GM18951 (cell line): Measurements from ENCODE around the gene SLAMF8.

Source experiments
- POLR2A ChIP-seq: IDR thresholded peaks from 4 replicates; pipeline ENCODE4 v1.6.1; 2011; ENCODE audit warnings: mild to moderate bottlenecking; ENCODE audit not compliant: insufficient read length, insufficient read depth; ENCODE audit errors: extremely low read depth
- in situ Hi-C: fragments of 300-500 bp; cut with MboI; formaldehyde crosslinking; loops from one replicate; pipeline ENCODE4 v1.12.0; 2022; ENCODE audit warnings: low sequenced_read_pairs, mixed read lengths, inconsistent platforms; ENCODE audit not compliant: unreplicated experiment

The SLAMF8 gene

GRCh38 chr1:159877695-159878444, 51.2 kb downstream of the SLAMF8 start:
- TF ChIP-seq POLR2A: no peak
- in situ Hi-C loops: loop anchor here (25.0 kb wide), 1 partner anchor 716 kb away; the partner anchor contains the start of gene CADM3

GRCh38 chr1:159879136-159879535, 52.5 kb downstream of the SLAMF8 start:
- no peak for TF ChIP-seq POLR2A
- in situ Hi-C loops: loop anchor here (25.0 kb wide), 1 partner anchor 717 kb away; the partner anchor contains the start of gene CADM3

DNA sequence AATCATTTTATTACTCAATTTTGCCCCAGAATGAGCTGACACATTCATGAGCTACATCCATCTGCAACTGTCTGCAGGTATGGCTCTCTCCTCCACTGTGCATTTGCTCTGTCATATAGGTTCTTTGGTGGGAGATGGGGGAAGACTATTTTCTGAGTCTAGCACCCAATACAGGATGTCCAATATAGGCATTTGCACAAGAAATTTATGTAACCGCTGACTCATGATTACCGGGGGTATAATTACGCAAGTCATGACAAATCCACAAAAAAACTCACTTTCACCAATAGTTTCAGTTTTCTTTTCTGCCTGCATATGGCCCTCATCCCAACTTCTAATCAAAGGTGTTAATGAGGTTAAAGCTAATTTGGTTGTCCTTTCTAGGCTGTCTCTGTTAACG, 53.3 kb downstream of the SLAMF8 start:
- in situ Hi-C loops: loop anchor here (25.0 kb wide), 1 partner anchor 718 kb away; the partner anchor contains the start of gene CADM3
- no peak for TF ChIP-seq POLR2A

GRCh38 chr1:159880430-159880829, 53.8 kb downstream of the SLAMF8 start:
- in situ Hi-C loops: loop anchor here (25.0 kb wide), 1 partner anchor 718 kb away; the partner anchor contains the start of gene CADM3
- no peak for TF ChIP-seq POLR2A

DNA sequence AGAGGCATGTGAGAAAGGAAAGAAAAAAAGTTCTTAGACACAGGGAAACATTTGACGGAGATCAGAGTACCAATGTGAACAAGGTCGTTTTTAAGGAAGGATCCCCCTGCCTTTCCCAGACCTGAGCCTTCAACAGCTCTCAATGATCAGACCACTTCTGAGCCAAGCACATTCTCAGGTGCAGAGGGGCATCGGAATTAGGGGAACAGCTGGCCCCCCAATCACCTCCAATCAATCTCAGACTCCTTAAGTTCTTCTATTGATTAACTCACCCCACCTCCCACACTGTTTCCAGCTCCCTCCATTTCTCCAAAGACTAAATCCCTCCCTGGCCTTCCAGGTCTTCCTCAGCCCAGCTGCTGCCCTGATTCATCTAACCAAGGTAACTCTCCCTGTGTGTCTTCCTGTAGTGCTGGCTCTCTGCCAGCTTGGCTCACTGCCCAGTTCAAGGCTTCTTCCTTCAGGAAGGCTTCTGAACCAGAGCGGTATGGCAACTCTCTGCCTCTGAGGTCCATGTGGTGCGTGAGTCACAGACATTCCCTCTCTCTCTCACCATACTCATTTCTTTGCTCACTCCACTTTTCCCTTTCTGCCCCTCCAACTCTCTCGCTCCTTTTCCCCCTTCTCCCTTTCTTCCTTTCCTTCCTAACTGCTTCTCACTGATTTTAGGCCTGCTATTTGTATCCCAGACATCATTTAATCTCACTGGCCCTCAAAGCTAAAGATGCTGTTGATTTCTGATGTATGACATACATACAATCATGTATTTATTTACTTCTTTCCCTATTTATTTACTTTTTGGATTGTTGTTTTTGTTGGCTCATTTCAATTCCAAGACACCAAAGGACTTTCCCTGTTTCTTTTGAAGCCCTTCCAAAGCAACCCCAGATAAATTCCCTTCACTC, 55.2 kb downstream of the SLAMF8 start:
- in situ Hi-C loops: loop anchor here (25.0 kb wide), 1 partner anchor 720 kb away; the partner anchor contains the start of gene CADM3
- TF ChIP-seq POLR2A: no peak

DNA sequence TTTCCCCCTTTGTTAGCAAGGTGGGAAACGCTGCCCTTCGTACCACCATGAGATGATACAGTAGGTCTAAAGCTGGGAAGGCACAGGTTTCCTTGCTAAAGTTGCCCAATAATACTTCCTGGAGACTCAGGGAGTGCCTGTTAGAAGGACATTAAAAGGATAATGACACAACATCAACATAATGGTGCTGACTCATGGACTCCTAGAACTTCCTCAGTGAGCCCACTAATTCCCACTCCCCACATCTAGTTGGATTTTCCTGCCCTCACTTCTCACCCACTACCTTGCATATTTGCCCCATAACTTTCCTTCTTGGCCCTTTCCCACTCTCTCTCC, 55.8 kb downstream of the SLAMF8 start:
- in situ Hi-C loops: loop anchor here (25.0 kb wide), 1 partner anchor 720 kb away; the partner anchor contains the start of gene CADM3
- no peak for TF ChIP-seq POLR2A

DNA sequence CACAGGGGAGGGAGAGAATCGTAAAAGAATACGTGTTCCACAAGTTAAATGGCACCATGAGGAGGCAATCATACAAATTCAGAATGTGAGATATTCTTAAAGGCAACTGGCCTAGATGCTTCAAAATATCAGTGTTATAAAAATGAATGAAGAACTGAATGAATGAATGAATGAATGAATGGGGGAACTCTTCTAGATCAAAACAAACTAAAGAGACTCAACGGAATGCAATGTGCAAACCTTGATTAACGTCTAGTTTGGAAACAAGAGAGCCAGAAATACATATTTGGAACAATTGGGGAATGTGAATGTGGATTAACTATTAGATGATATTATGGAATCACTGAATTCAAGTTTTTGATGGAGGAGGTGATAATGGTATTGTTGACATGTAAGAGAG, 56.5 kb downstream of the SLAMF8 start:
- in situ Hi-C loops: loop anchor here (25.0 kb wide), 1 partner anchor 721 kb away; the partner anchor contains the start of gene CADM3
- no peak for TF ChIP-seq POLR2A

GRCh38 chr1:159884296-159884695, 57.6 kb downstream of the SLAMF8 start:
- no peak for TF ChIP-seq POLR2A
- in situ Hi-C loops: loop anchor here (25.0 kb wide), 1 partner anchor 722 kb away; the partner anchor contains the start of gene CADM3
